ENCODE results near the gene SCGB3A1. TPM values are rescaled to one million over a fixed set of nuclear protein-coding genes. Genes with fewer than 3 reads are reported as not detected.

The SCGB3A1 gene
- total RNA-seq, 2 donors from 2014 or later, result not detected

DNA sequence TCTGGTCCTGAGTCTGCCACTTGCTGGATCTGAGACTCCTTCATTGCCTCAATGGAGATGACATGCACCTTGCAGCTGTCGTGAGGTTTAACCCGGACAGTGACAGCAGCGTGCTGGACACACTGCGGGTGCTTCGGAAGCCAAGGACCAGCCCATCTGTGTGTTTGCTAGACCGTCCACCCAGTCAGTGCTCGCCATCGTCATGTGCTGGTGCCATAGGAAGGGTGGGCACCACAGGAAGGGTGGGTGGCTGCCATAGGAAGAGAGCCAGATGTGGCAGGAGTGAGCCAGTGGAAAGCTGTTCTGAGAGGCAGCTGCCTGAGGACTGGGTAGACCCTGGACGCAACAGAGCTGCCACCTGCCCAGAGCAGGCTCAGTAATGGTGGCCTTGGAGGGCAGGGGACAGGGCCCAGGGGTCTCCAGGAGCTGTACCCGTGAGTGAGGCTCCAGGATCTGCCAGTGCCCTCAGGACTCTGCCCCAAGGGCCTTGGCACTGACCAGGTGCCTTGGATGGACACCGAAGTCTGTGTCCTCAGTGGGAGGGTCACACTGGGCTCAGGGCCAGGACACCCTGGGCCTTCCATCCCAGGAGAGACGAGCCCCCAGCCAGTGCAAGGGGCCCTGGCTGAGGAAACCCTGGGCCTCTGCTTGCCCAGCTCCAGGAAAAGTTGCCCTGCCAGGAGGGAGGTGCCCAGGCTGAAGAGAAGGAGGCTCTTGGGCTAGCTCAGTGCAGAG lies 36.3 kb upstream of the SCGB3A1 start:
- DNase-seq (ENCODE audit: low spot score in 2 of 2) (no peak), ATAC-seq (no peak)
- Mint-ChIP-seq H3K9me3 (no peaks in the 10 kb centered on the region), H3K27ac (no peak overlapping the region), H3K36me3 (no peaks in the 10 kb centered on the region)

DNA sequence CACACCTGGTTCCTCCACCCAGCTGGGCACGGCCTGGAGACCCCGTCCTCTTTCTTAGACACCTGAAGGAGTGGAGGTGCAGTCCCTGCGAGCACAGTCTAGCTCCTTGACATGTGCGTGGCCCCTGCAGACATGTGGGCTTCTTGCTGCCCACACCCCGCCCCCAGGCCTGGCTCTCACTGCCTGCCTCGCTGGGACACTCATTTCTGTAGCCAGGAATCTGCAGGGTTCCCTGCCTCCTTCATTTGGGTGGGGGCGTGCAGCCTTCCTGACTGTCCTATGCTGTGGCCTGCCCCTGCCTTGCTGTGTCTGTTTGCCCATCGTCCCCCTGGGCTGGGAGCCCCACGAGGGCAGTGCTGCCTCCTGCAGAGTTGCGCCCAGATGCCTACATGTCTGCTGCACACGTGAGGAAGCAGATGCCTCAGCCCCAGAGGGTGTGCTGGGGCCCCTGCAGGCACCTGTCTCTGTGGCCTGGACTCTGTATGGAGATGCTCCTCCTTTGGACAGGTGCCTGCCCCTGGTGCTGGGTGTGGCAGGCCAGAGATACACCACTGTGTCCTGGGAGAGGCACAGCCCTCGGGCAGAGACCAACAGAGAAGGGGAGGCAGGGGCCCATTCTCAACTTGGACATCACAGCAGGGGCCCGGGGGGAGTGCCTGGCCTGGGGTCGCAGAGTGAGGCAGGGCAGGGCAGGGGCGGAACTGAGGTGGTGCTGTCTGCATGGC lies 35.5 kb upstream of the SCGB3A1 start:
- H3K36me3 Mint-ChIP-seq, result no peaks in the 10 kb centered on the region
- DNase-seq (ENCODE audit: low spot score in 2 of 2) (no peak), ATAC-seq (no peak)
- no peak overlapping the region for H3K27ac Mint-ChIP-seq
- H3K9me3 Mint-ChIP-seq, result no peaks in the 10 kb centered on the region

DNA sequence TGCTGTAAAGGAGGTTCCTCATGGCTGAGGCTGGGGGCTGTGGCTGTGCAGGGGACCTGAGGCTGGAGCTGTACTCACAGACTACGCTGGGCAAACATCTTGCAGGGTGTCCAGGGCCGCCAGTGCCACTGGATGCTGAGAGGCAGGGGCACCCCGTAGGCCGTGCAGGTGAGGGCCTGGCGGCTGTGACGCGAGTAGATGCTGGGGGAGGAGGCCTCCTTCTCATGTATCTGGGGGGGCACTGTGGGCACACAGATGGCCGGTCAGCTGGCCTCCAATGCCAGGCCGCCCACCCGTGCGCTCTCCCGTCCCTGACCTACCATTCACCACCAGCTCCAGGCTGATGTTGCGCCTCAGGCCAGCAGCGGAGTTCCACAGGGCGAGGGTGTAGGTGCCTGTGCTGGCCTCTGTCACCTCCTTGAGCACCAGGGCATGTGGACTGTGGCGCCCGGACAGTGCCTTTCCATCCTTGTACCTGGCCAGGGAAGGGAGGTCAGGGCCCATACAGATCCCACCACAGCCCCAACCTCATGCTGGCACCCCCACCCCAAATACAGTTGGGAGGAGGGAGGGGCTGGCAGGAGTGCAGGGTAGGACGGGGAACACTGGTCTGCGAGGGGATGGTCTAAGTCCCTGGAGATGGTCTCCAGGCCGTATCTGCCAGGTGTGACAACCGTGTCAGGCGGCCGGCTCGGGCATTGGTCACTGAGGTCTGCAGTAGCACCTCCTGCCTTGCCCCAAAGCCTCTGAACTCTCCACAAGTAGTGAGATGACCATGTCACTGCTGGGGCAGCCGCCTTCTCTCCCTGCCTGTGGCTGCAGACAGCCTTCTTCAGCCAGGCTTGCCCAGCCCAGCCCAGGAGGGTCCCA lies 34.7 kb upstream of the SCGB3A1 start:
- DNase-seq (ENCODE audit: low spot score in 2 of 2) (no peak), ATAC-seq (no peak)
- Mint-ChIP-seq H3K27ac (no peak overlapping the region), H3K36me3 (no peaks in the 10 kb centered on the region), H3K9me3 (no peaks in the 10 kb centered on the region)

DNA sequence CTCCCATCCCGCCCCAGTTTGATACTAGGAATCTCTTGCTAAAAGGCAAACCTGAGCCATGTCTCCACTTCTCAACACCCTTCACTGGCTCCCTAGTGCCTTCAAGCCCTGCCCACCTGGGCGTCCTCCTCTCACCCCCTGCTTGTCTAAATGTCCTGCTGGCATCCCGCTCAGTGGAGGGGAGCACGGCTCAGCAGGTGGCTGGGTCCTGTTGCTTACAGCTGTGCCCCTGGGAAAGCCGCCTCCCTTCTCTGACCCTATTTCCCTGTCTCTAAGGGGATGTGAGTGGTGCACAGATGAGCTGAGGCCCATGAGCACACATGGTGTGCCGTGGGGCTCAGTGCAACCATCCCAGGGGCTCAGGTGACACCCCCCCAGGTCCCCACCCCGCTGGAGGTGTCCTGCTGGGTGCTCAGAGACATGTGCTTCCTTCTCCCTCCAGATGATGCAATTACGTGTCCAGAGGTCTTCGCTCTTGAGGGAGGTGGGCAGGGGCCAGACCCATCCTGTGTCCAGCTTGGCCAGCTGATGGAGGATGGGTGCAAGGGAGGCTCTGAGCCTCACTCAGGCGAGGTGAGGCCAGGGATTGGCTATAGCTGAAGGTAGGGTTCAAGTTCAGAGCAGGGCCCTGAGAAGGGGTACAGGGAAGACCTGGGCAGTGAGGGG lies 34.0 kb upstream of the SCGB3A1 start:
- Mint-ChIP-seq H3K9me3 (no peaks in the 10 kb centered on the region), H3K36me3 (no peaks in the 10 kb centered on the region), H3K27ac (peak overlapping the region in 1 of 2 donors; percentile 55)
- DNase-seq (ENCODE audit: low spot score in 2 of 2) (no peak), ATAC-seq (no peak)

DNA sequence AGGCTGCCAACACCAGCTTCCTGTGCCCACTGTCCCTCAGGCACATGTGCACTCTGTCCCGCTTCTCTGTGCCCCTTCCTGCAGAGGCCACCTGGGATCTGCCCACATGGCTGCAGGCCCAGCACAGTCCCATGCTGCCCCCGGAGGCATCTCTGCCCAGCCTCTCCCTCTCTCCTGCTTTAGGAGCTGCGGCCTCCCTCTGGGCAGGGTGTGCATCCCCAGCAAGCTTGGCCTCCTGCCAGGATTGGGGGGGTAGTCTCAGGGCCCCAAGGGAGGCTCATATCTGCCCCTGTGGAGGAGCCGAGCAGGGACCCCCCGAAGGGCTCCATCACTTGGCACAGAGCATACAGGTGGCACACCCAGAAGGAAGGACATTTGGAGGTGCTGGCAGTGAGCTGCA lies 33.3 kb upstream of the SCGB3A1 start:
- Mint-ChIP-seq H3K36me3 (no peaks in the 10 kb centered on the region), H3K27ac (peak overlapping the region in 1 of 2 donors; percentile 55), H3K9me3 (no peaks in the 10 kb centered on the region)
- ATAC-seq (no peak), DNase-seq (ENCODE audit: low spot score in 2 of 2) (no peak)

DNA sequence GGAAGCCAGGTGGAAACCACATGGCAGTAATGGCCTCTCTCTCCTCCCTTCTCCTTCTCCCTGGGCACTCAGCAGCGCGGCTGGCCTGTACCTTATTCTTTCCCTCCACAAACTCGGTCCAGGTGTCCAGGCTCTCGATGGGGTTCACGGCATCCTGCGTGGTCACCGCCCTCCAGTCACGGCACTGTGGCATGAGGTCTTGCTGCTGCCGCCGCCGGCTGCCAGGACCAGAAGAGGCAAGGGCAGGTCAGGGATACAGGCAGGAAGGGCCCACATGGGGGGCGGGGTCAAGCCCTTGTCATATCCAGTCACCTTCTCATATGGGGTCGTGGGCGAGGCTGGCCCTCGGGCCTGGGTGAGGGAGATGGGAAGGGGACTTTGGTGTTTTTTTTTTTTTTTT lies 32.5 kb upstream of the SCGB3A1 start:
- DNase-seq (ENCODE audit: low spot score in 2 of 2) (no peak), ATAC-seq (no peak)
- Mint-ChIP-seq H3K9me3 (no peaks in the 10 kb centered on the region), H3K36me3 (no peaks in the 10 kb centered on the region), H3K27ac (peak overlapping the region; percentile 55 to 90)

DNA sequence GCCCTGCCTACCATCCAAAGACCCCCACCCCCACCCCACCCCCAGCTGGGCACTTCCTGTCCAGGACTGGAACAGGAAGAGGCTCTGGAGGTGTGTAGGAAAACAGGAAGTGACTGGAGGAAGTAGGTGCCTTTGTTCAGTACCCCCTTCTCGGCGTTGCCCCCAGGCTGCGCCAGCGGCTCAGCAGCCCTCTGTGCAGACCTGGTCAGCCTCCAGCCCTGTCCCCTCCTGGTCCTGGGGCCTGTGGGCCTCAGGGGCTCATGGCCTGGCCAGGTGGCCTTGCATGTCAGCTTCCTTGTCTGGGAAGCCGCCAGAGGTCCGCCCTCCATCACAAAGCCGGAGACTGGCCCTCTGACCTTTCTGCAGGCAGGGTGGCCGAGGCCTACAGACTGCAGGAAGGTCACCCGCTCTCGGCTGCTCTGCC lies 32.1 kb upstream of the SCGB3A1 start:
- ATAC-seq, result no peak
- DNase-seq (ENCODE audit: low spot score in 2 of 2), result no peak
- Mint-ChIP-seq H3K27ac (peak overlapping the region in 1 of 2 donors; percentile 55), H3K9me3 (no peaks in the 10 kb centered on the region), H3K36me3 (no peaks in the 10 kb centered on the region)

DNA sequence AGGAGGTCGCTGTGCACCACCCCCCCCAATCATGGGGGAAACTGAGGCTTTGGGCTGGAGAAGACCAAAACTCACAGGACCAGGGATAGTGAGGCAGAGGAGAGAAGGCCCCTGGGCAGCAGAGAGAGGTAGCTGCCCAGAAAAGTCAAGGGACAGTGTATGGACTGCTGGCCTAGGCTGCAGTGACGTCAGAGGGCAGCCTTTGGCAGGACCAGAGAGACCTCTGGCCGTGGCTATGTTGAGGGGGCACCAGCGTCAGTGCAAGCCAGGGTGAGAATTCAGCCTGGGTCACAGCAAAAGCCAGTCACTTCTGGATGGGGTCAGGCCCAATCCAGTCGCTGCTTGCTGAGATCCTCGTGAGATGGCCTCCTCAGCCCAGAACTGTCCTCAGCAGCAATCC lies 31.6 kb upstream of the SCGB3A1 start:
- ATAC-seq (no peak), DNase-seq (ENCODE audit: low spot score in 2 of 2) (no peak)
- Mint-ChIP-seq H3K36me3 (no peaks in the 10 kb centered on the region), H3K27ac (peak overlapping the region in 1 of 2 donors; percentile 37), H3K9me3 (no peaks in the 10 kb centered on the region)

DNA sequence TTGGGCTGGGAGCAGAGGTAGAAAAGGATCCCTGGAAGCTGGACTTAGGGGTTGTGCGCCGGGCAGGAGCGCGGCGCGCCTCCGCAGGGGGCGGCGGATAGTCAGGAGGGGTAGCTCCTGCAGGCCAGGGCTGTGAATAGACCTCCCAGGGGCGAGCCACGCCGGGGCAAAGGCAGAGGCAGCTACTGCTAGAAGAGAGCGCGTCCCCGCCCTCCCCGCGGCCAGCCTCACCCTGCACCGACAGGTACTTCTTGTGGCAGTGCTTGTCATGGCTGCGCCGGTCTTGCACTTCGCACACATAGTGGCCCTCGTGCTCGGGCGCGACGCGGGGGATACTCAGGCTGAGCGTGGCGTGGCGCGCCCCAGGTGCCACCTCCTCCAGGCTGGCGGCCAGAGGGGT lies 30.0 kb upstream of the SCGB3A1 start:
- DNase-seq (ENCODE audit: low spot score in 2 of 2) (no peak), ATAC-seq (no peak)
- H3K27ac Mint-ChIP-seq, result no peak overlapping the region
- no peaks in the 10 kb centered on the region for H3K36me3 Mint-ChIP-seq
- H3K9me3 Mint-ChIP-seq, result no peaks in the 10 kb centered on the region

DNA sequence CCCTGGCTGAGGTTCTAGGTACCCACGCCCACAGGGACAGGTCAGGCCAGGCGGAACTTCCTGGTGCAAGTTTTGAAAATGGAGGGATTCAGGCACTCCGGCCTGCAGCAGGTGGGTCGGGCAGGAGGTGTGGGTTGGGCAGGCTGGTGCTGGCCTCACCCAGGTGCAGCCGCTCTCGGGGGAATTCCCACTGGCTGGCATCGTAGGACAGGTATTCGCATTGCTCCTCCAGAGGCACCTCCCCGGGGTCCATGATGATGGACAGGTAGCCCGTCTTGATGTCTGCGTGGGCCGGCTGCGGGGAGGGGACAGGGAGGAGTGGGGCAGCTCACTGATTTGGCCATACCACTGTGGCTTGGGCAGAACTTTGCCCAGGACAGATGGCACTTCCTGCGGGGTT lies 28.7 kb upstream of the SCGB3A1 start:
- H3K27ac Mint-ChIP-seq, result no peak overlapping the region
- H3K36me3 Mint-ChIP-seq, result no peaks in the 10 kb centered on the region
- no peak for ATAC-seq
- DNase-seq (ENCODE audit: low spot score in 2 of 2), result no peak
- H3K9me3 Mint-ChIP-seq, result no peaks in the 10 kb centered on the region

DNA sequence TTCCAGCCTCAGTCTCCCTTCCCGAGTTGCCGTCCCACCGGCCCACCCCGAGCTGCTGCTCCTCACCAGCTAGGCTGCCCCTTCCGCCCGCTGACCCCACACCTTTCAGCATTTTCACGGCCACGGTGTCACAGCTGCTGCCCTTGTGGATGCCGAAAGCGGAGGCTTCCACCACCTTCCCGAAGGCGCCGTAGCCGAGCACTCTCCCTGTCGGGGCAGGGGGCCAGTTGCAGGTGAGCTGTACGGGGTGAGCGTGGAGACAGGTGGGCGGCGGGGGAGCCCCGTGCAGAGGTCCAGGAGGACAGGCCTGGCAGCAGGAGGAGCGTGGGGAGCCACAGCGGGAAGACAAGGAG lies 28.2 kb upstream of the SCGB3A1 start:
- no peak for DNase-seq (ENCODE audit: low spot score in 2 of 2)
- Mint-ChIP-seq H3K9me3 (no peaks in the 10 kb centered on the region), H3K36me3 (no peaks in the 10 kb centered on the region), H3K27ac (no peak overlapping the region)
- ATAC-seq, result no peak

DNA sequence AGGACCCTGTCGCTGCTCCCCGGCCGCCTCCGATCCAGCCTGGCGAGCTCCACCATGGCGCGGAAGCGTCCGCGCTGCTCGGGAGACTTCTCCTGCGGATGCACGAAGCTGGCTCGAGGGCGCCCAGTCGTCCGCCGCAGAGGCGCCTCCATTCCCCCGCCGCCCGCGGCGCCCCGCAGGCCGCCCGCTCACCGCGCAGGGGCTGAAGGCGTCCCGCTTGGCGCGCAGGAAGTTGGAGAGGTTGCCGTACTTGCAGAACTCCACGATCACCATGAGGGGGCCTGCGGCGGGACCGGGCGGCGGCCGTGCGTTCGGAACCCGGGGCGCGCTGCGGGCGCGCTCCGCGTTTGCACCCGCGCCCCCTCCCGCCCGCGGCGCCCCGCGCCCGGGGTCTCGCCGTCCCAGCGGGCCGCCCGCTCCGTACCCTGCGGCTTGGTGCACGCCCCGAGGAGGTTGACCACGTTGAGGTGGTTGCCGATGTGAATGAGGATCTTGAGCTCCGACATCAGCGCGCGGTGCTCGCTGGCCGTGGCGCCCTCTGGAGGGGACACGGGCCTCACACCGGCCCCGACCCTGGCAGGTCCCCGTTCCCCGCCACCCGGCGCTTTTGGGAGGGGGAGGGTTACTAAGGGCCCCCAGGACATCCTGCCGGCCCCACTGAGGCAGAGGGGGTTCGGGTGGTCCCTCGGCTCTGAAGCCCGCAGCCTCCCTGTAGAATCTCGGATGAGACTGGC lies 27.7 kb upstream of the SCGB3A1 start:
- peak; percentile 47 to 91 for ATAC-seq
- Mint-ChIP-seq H3K9me3 (no peaks in the 10 kb centered on the region), H3K27ac (no peak overlapping the region), H3K36me3 (no peaks in the 10 kb centered on the region)
- DNase-seq (ENCODE audit: low spot score in 2 of 2), result peak in 1 of 2 donors; percentile 59

DNA sequence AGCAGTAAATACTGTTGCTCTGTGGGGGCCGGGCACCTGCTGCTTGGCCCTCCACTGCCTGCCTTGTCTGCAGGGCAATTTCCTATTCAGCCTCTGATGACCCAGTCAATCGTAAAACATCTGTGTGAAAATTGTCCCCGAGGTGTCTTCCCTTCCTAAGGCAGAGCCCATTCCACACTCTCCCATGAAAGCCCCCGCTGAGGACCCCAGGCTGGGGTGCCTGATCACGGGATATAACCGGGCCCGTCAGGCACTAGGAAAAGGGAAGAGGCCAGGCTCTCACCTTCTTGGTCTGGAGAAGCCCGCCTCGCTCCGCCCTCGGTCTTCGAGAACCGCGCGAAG lies 27.2 kb upstream of the SCGB3A1 start:
- no peak overlapping the region for H3K27ac Mint-ChIP-seq
- DNase-seq (ENCODE audit: low spot score in 2 of 2) (no peak), ATAC-seq (no peak)
- H3K36me3 Mint-ChIP-seq, result no peaks in the 10 kb centered on the region
- no peaks in the 10 kb centered on the region for H3K9me3 Mint-ChIP-seq

DNA sequence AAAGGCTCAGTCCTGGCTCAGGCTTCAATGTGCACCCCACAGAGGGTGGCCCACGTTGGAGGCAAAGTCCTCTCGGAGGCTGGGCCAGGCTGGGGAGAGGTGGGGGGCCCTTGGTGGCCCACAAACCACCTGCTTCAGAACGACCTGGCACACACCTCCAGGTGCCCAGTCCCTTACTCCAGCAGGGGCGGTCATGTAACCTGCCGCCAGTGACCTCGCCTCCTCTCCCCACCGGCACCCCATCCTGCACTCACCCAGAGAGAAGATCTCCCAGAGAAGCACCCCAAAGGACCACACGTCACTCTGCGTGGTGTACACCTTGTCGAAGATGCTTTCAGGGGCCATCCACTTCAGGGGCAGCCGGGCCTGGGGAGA lies 22.5 kb upstream of the SCGB3A1 start:
- Mint-ChIP-seq H3K27ac (no peak overlapping the region), H3K9me3 (no peaks in the 10 kb centered on the region), H3K36me3 (no peaks in the 10 kb centered on the region)
- no peak for DNase-seq (ENCODE audit: low spot score in 2 of 2)
- ATAC-seq, result no peak

DNA sequence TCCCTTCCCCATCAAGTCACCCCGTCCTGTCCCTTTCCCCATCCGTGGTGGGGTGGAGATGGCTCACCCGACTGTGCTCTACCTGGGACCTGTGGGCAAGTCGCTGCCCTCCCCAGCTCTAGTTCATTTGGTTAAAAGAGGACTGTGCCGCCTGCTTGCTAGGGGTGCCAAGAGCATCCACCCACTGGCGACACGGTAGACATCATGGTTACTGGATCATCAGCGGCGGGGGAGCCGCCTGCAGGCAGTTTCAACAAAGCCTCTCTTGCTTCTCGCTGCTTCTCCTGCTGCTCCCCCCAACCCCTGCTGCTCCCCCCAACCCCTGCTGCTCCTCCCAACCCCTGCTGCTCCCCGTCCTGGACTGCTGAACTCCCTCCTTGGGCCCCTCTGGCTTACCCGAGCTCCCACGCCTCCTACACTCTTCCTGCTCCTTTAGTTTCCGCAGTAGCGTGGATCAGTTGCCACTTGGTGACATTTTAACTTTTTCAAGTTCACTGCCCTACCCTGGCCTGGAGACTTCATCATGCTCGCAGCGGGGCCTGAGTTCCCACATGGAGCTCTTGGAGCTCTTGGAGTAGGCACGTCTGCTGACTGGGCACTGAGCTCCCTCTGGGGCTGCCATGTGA lies 22.0 kb upstream of the SCGB3A1 start:
- Mint-ChIP-seq H3K9me3 (no peaks in the 10 kb centered on the region), H3K36me3 (no peaks in the 10 kb centered on the region), H3K27ac (no peak overlapping the region)
- no peak for ATAC-seq
- DNase-seq (ENCODE audit: low spot score in 2 of 2), result no peak

DNA sequence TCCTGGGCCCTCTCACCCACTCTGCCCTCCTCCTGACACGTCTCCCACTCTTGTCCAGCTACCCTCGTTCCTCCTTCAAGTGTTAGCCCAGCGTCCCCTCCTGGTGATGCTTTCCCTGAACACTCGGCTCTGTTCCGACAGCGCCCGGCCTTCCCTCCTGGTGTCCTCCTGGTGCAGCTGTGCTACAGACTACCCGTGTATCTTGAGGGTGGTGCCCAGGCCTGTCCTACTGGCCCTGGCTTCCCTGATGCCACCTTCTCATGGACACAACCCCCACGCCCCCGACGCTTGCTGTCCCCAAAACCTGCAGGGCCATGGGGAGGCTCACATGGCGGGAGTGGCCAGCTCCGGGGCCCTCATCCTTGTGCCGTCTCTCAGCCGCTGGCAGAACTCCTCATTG lies 21.4 kb upstream of the SCGB3A1 start:
- ATAC-seq (no peak), DNase-seq (ENCODE audit: low spot score in 2 of 2) (no peak)
- no peak overlapping the region for H3K27ac Mint-ChIP-seq
- no peaks in the 10 kb centered on the region for H3K9me3 Mint-ChIP-seq
- no peaks in the 10 kb centered on the region for H3K36me3 Mint-ChIP-seq
